H1 (cell line): ENCODE data around the gene ERI3. TPM values are rescaled to one million over a fixed set of nuclear protein-coding genes. Genes with fewer than 3 reads are reported as not detected.

ENCODE experiments used
- CTCF ChIA-PET: fragments of 300-600 bp; sonication (Branson Sonifier 250); formaldehyde crosslinking; loops from one replicate; lab custom pipeline; 2021; ENCODE audit not compliant: partially characterized antibody; lab: Charles Lee
- POLR2A ChIA-PET: fragments of 300-600 bp; sonication (Branson Sonifier 250); formaldehyde crosslinking; loops from one replicate; lab custom pipeline; 2021; ENCODE audit warnings: inconsistent platforms; ENCODE audit not compliant: partially characterized antibody; lab: Charles Lee
- DNase-seq, 2 experiments: peaks; one replicate each; pipeline versions ENCODE4 v3.0.0 to v3.0.0-alpha.2; 2010 to 2022; ENCODE audit warnings: low spot score in 2 of 2, low read depth in 1 of 2, mixed read lengths in 1 of 2
- FAIRE-seq: peaks from 2 replicates; lab custom pipeline; 2011; peaks lifted over from hg19 to GRCh38; lab: Jason Lieb, UNC
- H2AFZ ChIP-seq: 2 replicates; pipeline ENCODE4 v1.8.1; 2012; ENCODE audit warnings: low read length, inconsistent platforms
- H2AK5ac ChIP-seq: 2 replicates; pipeline ENCODE4 v1.6.1; 2013; ENCODE audit warnings: low read depth, low read length
- H2BK120ac ChIP-seq: replicated peaks from 2 replicates; pipeline ENCODE3; 2013; ENCODE audit warnings: low read depth, low read length, inconsistent platforms
- H2BK12ac ChIP-seq: 2 replicates; pipeline ENCODE4 v1.6.1; 2013; ENCODE audit warnings: low read depth, low read length
- H2BK15ac ChIP-seq: 2 replicates; pipeline ENCODE4 v1.6.1; 2013; ENCODE audit warnings: low read length
- H2BK20ac ChIP-seq: 2 replicates; pipeline ENCODE4 v1.6.1; 2013; ENCODE audit warnings: low read length
- H2BK5ac ChIP-seq: 2 replicates; pipeline ENCODE4 v1.6.1; 2013; ENCODE audit warnings: low read depth, low read length
- H3K14ac ChIP-seq: 2 replicates; pipeline ENCODE4 v1.6.1; 2013; ENCODE audit warnings: inconsistent platforms; ENCODE audit not compliant: insufficient read length
- H3K18ac ChIP-seq: 2 replicates; pipeline ENCODE4 v1.6.1; 2013; ENCODE audit warnings: low read length; ENCODE audit errors: extremely low read depth
- H3K23ac ChIP-seq: 2 replicates; pipeline ENCODE4 v1.6.1; 2013; ENCODE audit warnings: inconsistent platforms; ENCODE audit not compliant: insufficient read length
- H3K23me2 ChIP-seq: 2 replicates; pipeline ENCODE4 v1.6.1; 2013; ENCODE audit warnings: low read depth, low read length
- H3K27ac ChIP-seq: 2 replicates; pipeline ENCODE4 v1.6.1; 2011; ENCODE audit warnings: low read depth, low read length, inconsistent platforms
- H3K27me3 ChIP-seq, 4 experiments: replicated peaks in 1 of 4; 1 replicate in 1 of 4; 2 replicates in 3 of 4; pipeline versions ENCODE4 v1.6.1 to v1.8.1; 2011 to 2013; ENCODE audit warnings: low read length in 3 of 4, mild to moderate bottlenecking in 3 of 4, inconsistent platforms in 2 of 4, mixed read lengths in 2 of 4, moderate library complexity in 1 of 4; ENCODE audit not compliant: control insufficient read depth in 3 of 4, insufficient read depth in 3 of 4; ENCODE audit errors: extremely low read depth in 1 of 4
- H3K36me3 ChIP-seq, 4 experiments: 2 replicates each; pipeline versions ENCODE4 v1.6.1 to v1.8.1; 2011 to 2013; ENCODE audit warnings: mild to moderate bottlenecking in 4 of 4, low read length in 3 of 4, moderate library complexity in 2 of 4, control low read depth in 1 of 4, inconsistent platforms in 1 of 4; ENCODE audit not compliant: insufficient read depth in 4 of 4, control insufficient read depth in 2 of 4
- H3K4ac ChIP-seq: replicated peaks from 2 replicates; pipeline ENCODE3; 2013; ENCODE audit warnings: low read length, low read depth, mixed read lengths, inconsistent platforms; ENCODE audit not compliant: insufficient read length
- H3K4me1 ChIP-seq, 4 experiments: replicated peaks in 1 of 4; 1 replicate in 1 of 4; 2 replicates in 3 of 4; pipeline versions ENCODE4 v1.6.1 to v1.8.1; 2011 to 2013; ENCODE audit warnings: low read length in 3 of 4, inconsistent platforms in 2 of 4, mixed read lengths in 1 of 4; ENCODE audit not compliant: insufficient read depth in 4 of 4, control insufficient read depth in 3 of 4
- H3K4me2 ChIP-seq, 2 experiments: 2 replicates each; pipeline versions ENCODE4 v1.6.1 to v1.8.1; 2011 to 2013; ENCODE audit warnings: low read depth in 2 of 2, low read length in 2 of 2, control low read depth in 1 of 2, inconsistent platforms in 1 of 2, mild to moderate bottlenecking in 1 of 2; ENCODE audit not compliant: insufficient read depth in 1 of 2
- H3K4me3 ChIP-seq, 4 experiments: fragments of 200-600, 300-600 bp in 1 of 4; sonication (generic), shearing (Covaris generic), sonication (Bioruptor Twin) in 1 of 4; 2 replicates each; pipeline versions ENCODE4 v1.5.1 to v1.8.1; 2011 to 2016; ENCODE audit warnings: low read length in 4 of 4, low read depth in 3 of 4, control low read depth in 2 of 4, inconsistent platforms in 2 of 4, mild to moderate bottlenecking in 2 of 4, mixed read lengths in 1 of 4, moderate library complexity in 1 of 4; ENCODE audit not compliant: insufficient read depth in 2 of 4; ENCODE audit errors: extremely low read depth in 1 of 4
- H3K56ac ChIP-seq: replicated peaks from 2 replicates; pipeline ENCODE3; 2013; ENCODE audit warnings: low read depth, mild to moderate bottlenecking, mixed read lengths, low read length, inconsistent platforms; ENCODE audit not compliant: insufficient read length
- H3K79me1 ChIP-seq: 2 replicates; pipeline ENCODE4 v1.6.1; 2013; ENCODE audit warnings: low read depth, low read length, control low read depth
- H3K79me2 ChIP-seq, 2 experiments: 2 replicates each; pipeline versions ENCODE4 v1.6.1 to v1.8.1; 2012 to 2013; ENCODE audit warnings: low read length in 2 of 2, mild to moderate bottlenecking in 2 of 2, inconsistent platforms in 1 of 2; ENCODE audit not compliant: insufficient read depth in 2 of 2, control insufficient read depth in 1 of 2
- H3K9ac ChIP-seq, 4 experiments: replicated peaks in 1 of 4; 1 replicate in 1 of 4; 2 replicates in 3 of 4; pipeline versions ENCODE4 v1.6.1 to v1.8.1; 2011 to 2013; ENCODE audit warnings: low read depth in 3 of 4, low read length in 3 of 4, control low read depth in 2 of 4, mild to moderate bottlenecking in 2 of 4, moderate library complexity in 2 of 4, inconsistent platforms in 1 of 4; ENCODE audit errors: extremely low read depth in 1 of 4
- H3K9me3 ChIP-seq, 2 experiments: 2 replicates each; pipeline versions ENCODE4 v1.6.1 to v1.8.1; 2012 to 2013; ENCODE audit warnings: mild to moderate bottlenecking in 2 of 2, moderate library complexity in 2 of 2, control low read depth in 1 of 2, inconsistent platforms in 1 of 2, low read depth in 1 of 2, low read length in 1 of 2, mixed read lengths in 1 of 2; ENCODE audit not compliant: insufficient read depth in 2 of 2
- H4K20me1 ChIP-seq, 2 experiments: replicated peaks in 1 of 2; 2 replicates each; pipeline versions ENCODE3 to v1.8.1; 2011 to 2013; ENCODE audit warnings: inconsistent platforms in 2 of 2, low read length in 2 of 2, mild to moderate bottlenecking in 1 of 2; ENCODE audit not compliant: insufficient read depth in 2 of 2, control insufficient read depth in 1 of 2
- H4K5ac ChIP-seq: 2 replicates; pipeline ENCODE4 v1.6.1; 2013; ENCODE audit warnings: low read length, low read depth, mixed read lengths, inconsistent platforms; ENCODE audit not compliant: insufficient read length
- H4K8ac ChIP-seq: 2 replicates; pipeline ENCODE4 v1.8.0; 2013; ENCODE audit warnings: mild to moderate bottlenecking, moderate library complexity, low read length, inconsistent platforms; ENCODE audit not compliant: insufficient read depth; ENCODE audit errors: extremely low read depth
- H4K91ac ChIP-seq: replicated peaks from 2 replicates; pipeline ENCODE3; 2013; ENCODE audit warnings: low read length, mixed read lengths, inconsistent platforms; ENCODE audit not compliant: insufficient read length
- CHD1 ChIP-seq: IDR thresholded peaks from 2 replicates; pipeline ENCODE4 v1.6.1; 2012; ENCODE audit warnings: low read depth, low read length, improper control_type of control experiment
- SP2 ChIP-seq: IDR thresholded peaks from 2 replicates; pipeline ENCODE4 v1.6.1; 2012; ENCODE audit warnings: mild to moderate bottlenecking, low read length, inconsistent platforms
- WGBS, 2 experiments: shearing (Covaris generic) in 1 of 2; methylation state at CpG; one replicate each; pipeline versions ENCODE4 v1.1.6 to v1.1.7; 2013 to 2015; ENCODE audit warnings: low lambda C conversion rate in 2 of 2, mixed read lengths in 2 of 2, inconsistent platforms in 1 of 2, low coverage in 1 of 2, missing lambda C conversion rate in 1 of 2; ENCODE audit not compliant: insufficient replicate concordance in 2 of 2, insufficient coverage in 1 of 2, insufficient read length in 1 of 2; ENCODE audit errors: extremely low coverage in 1 of 2, missing lambda C conversion rate in 1 of 2; 5-methylcytosine and 5-hydroxymethylcytosine counted together
- polyA plus RNA-seq, 7 experiments: library from polyadenylated mRNA; depleted of rRNA in 3 of 7; stranded (reverse) in 5 of 7; unstranded in 2 of 7; fragments of >200 nt in 5 of 7; fragments of 200-250 nt in 2 of 7; gene quantifications; 1 replicate in 5 of 7; 2 replicates in 1 of 7; 4 replicates in 1 of 7; pipeline versions ENCODE4 v1.2.1 to v1.2.3, GENCODE V29; 2011 to 2013; ENCODE audit warnings: missing spikeins in 2 of 7, mixed read lengths in 2 of 7
- total RNA-seq: library from RNA; stranded (reverse); fragmentation: NEBNext Ultra II Directional; extraction: Animal tissue kit (Norgen Biotek cat#: 25700); gene quantifications from 2 replicates; pipeline ENCODE4 v1.2.1, GENCODE V29; 2021
- TF ChIP-seq, protein P1 (sequence below): IDR thresholded peaks from 2 replicates; pipeline ENCODE4 v1.6.1; 2011; ENCODE audit warnings: low read length, improper control_type of control experiment

Gene ERI3
- total and polyA plus RNA-seq, 2 of the 8 experiments (the other 6 are each of a cell fraction or from before 2014, with no cell fraction given) = 81.1 to 199 TPM

DNA sequence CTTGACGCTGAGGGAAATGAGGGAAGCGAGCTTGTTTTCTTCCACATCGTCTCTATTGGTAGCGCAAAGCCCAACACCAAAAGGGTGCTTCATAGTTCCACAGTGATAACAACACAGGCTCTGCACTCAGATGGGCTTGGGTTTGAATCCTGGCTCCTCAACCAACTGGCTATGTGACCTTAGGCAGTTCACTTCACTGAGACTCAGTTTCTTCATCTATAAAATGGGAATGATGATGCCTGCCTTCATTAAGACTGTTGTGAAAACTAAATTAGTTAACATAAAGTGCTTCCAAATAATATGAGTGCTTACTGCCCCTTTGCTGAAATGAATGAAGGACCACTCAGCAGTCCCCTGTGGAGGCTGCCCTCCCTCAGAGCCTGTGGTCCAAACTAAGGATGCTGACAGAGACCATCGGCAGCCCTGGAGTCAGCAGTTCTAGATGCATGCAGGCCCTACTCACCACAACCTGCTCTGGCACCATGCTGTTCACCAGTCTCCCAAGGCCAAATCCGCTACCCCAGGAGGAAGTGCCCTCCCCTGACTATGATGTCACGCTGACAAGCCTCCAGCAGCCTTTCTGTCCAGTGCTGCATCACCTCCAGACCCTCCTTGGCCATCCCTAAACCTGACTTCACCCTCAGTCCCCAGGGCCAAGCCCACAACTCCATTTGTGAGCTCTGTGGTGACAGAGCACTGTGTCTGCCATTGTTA, 111.1 kb downstream of the ERI3 start:
- CTCF ChIA-PET = interaction anchor here (0.6 to 3.0 kb wide), 6 partner anchors 11 to 409 kb away, joined by 3 to 11 read pairs (median 4); no protein-coding TSS in a partner anchor
- peaks cover 0 to 3% of the 10 kb centered on the region in 2 experiments for H4K20me1 ChIP-seq

More for the DNA sequence above, 111.1 kb downstream of the ERI3 start:
- Histone ChIP-seq H3K4me3 (no peak overlapping the region), H2AFZ (no peak overlapping the region), H3K36me3 (peaks cover 0 to 5% (median 1%) of the 10 kb centered on the region in 4 experiments; a peak in 1 of 8 replicates), H2BK15ac (no peak overlapping the region), H3K27me3 (no peaks in the 10 kb centered on the region), H3K9me3 (no peaks in the 10 kb centered on the region), H2BK5ac (no peak overlapping the region; the same call in 1 of the 2 replicates), H3K9ac (no peak overlapping the region), H2AK5ac (no peak overlapping the region), H2BK120ac (no peak overlapping the region), H4K91ac (no peak overlapping the region), H3K18ac (no peak overlapping the region), H4K8ac (no peak overlapping the region), H3K14ac (no peak overlapping the region), H2BK20ac (no peak overlapping the region), H3K79me1 (no peaks in the 10 kb centered on the region; the same call in 1 of the 2 replicates), H3K27ac (no peak overlapping the region), H3K79me2 (no peaks in the 10 kb centered on the region), H2BK12ac (no peak overlapping the region), H3K23ac (no peak overlapping the region), H3K56ac (no peak overlapping the region), H3K4me1 (peaks cover 0 to 17% (median 10%) of the 10 kb centered on the region in 4 experiments; a peak in 6 of 7 replicates), H3K4me2 (no peak overlapping the region), H4K5ac (no peak overlapping the region), H3K23me2 (no peaks in the 10 kb centered on the region; the same call in 1 of the 2 replicates), H3K4ac (no peak overlapping the region)
- WGBS, 2 experiments = 97% methylated on average over 7 of the region's 7 CpGs; no CpG with 5 or more reads in 1 of the 2 experiments
- DNase-seq (no peak), FAIRE-seq (no peak)
- TF ChIP-seq, protein P1, sequence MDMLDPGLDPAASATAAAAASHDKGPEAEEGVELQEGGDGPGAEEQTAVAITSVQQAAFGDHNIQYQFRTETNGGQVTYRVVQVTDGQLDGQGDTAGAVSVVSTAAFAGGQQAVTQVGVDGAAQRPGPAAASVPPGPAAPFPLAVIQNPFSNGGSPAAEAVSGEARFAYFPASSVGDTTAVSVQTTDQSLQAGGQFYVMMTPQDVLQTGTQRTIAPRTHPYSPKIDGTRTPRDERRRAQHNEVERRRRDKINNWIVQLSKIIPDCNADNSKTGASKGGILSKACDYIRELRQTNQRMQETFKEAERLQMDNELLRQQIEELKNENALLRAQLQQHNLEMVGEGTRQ = no peak
- TF ChIP-seq CHD1 (no peak), SP2 (no peak)
- POLR2A ChIA-PET = interaction anchor here (1.3 kb wide), 1 partner anchor 13 kb away, joined by 4 read pairs; no protein-coding TSS in a partner anchor
